ENCODE data around the gene CISD3. TPM values are rescaled to one million over a fixed set of nuclear protein-coding genes. Genes with fewer than 3 reads are reported as not detected.

The CISD3 gene
- total RNA-seq, 2 donors from 2014 or later: 8.9 to 11.2 TPM

- no peaks in the 10 kb centered on the region for H3K4me1 Mint-ChIP-seq
- Histone ChIP-seq H3K27ac (ENCODE audit: low read depth, low read length) (no peak overlapping the region), H3K9ac (ENCODE audit: extremely low read depth, low read length, poor library complexity, severe bottlenecking) (no peak overlapping the region), H3K9me3 (ENCODE audit: control insufficient read depth, low read length) (no peaks in the 10 kb centered on the region), H3K27me3 (ENCODE audit: control insufficient read depth, insufficient read depth, low read length, poor library complexity, severe bottlenecking) (no peaks in the 10 kb centered on the region), H3K36me3 (ENCODE audit: control insufficient read depth, insufficient read depth, low read length) (no peaks in the 10 kb centered on the region), H3K4me3 (ENCODE audit: low read length) (no peak overlapping the region), H3K4me1 (ENCODE audit: control insufficient read depth, insufficient read depth, low read length) (no peaks in the 10 kb centered on the region)
- peaks cover 23% of the 10 kb centered on the region for H3K27me3 Mint-ChIP-seq (ENCODE audit: insufficient read depth)
- no peak for TF ChIP-seq CTCF (conservative IDR thresholded peaks at IDR 0.05)
- H3K9me3 Mint-ChIP-seq: no peaks in the 10 kb centered on the region
- whole genome bisulfite sequencing, 2 experiments (ENCODE audit: insufficient coverage in 1 of 2, insufficient read length in 1 of 2): 93 to 94% methylated on average over 5 of the region's 5 CpGs
- no peak for DNase-seq
- H3K4me3 Mint-ChIP-seq: no peak overlapping the region
- no peak overlapping the region for H3K27ac Mint-ChIP-seq
- H3K36me3 Mint-ChIP-seq (ENCODE audit: low read depth): no peaks in the 10 kb centered on the region
These were observed 42.9 kb upstream of the CISD3 start for GRCh38 chr17:38687286-38687685.

- no peak overlapping the region for H3K27ac ChIP-seq (ENCODE audit: low read depth, low read length)
- no peaks in the 10 kb centered on the region for H3K36me3 Mint-ChIP-seq (ENCODE audit: low read depth)
- H3K4me3 Mint-ChIP-seq: no peak overlapping the region
- H3K4me1 ChIP-seq (ENCODE audit: control insufficient read depth, insufficient read depth, low read length): no peaks in the 10 kb centered on the region
- H3K36me3 ChIP-seq (ENCODE audit: control insufficient read depth, insufficient read depth, low read length): no peaks in the 10 kb centered on the region
- H3K9me3 Mint-ChIP-seq: no peaks in the 10 kb centered on the region
- no peak overlapping the region for H3K4me3 ChIP-seq (ENCODE audit: low read length)
- TF ChIP-seq CTCF (conservative IDR thresholded peaks at IDR 0.05): no peak
- peaks cover 18% of the 10 kb centered on the region for H3K27me3 Mint-ChIP-seq (ENCODE audit: insufficient read depth)
- DNase-seq: no peak
- no peaks in the 10 kb centered on the region for H3K27me3 ChIP-seq (ENCODE audit: control insufficient read depth, insufficient read depth, low read length, poor library complexity, severe bottlenecking)
- H3K27ac Mint-ChIP-seq: no peak overlapping the region
- no peak overlapping the region for H3K9ac ChIP-seq (ENCODE audit: extremely low read depth, low read length, poor library complexity, severe bottlenecking)
- H3K4me1 Mint-ChIP-seq: peaks cover 7% of the 10 kb centered on the region
- H3K9me3 ChIP-seq (ENCODE audit: control insufficient read depth, low read length): no peaks in the 10 kb centered on the region
- 88 to 92% methylated on average over 4 of the region's 4 CpGs for WGBS, 2 experiments (ENCODE audit: insufficient coverage in 1 of 2, insufficient read length in 1 of 2)
These were observed 39.8 kb upstream of the CISD3 start for GRCh38 chr17:38690386-38690785.

GRCh38 chr17:38691154-38691553 is 39.0 kb upstream of the CISD3 start:
- peaks cover 10% of the 10 kb centered on the region for H3K4me1 Mint-ChIP-seq
- Histone ChIP-seq H3K9ac (ENCODE audit: extremely low read depth, low read length, poor library complexity, severe bottlenecking) (no peak overlapping the region), H3K27ac (ENCODE audit: low read depth, low read length) (no peak overlapping the region), H3K27me3 (ENCODE audit: control insufficient read depth, insufficient read depth, low read length, poor library complexity, severe bottlenecking) (no peaks in the 10 kb centered on the region), H3K4me3 (ENCODE audit: low read length) (no peak overlapping the region), H3K36me3 (ENCODE audit: control insufficient read depth, insufficient read depth, low read length) (no peaks in the 10 kb centered on the region), H3K9me3 (ENCODE audit: control insufficient read depth, low read length) (no peaks in the 10 kb centered on the region), H3K4me1 (ENCODE audit: control insufficient read depth, insufficient read depth, low read length) (no peaks in the 10 kb centered on the region)
- H3K27ac Mint-ChIP-seq: no peak overlapping the region
- WGBS, 2 experiments (ENCODE audit: insufficient coverage in 1 of 2, insufficient read length in 1 of 2): 87 to 88% methylated on average over 4 of the region's 4 CpGs
- TF ChIP-seq CTCF (conservative IDR thresholded peaks at IDR 0.05): no peak
- no peaks in the 10 kb centered on the region for H3K36me3 Mint-ChIP-seq (ENCODE audit: low read depth)
- H3K9me3 Mint-ChIP-seq: no peaks in the 10 kb centered on the region
- DNase-seq: peak; percentile 43
- no peak overlapping the region for H3K4me3 Mint-ChIP-seq
- H3K27me3 Mint-ChIP-seq (ENCODE audit: insufficient read depth): peaks cover 11% of the 10 kb centered on the region
